Measurements from ENCODE around the gene FMO2. TPM values are rescaled to one million over a fixed set of nuclear protein-coding genes. Genes with fewer than 3 reads are reported as not detected.

The FMO2 gene
- total and polyA plus RNA-seq, 2 of the 8 experiments (the other 6 are each of a cell fraction or from before 2014, with no cell fraction given), result not detected

DNA sequence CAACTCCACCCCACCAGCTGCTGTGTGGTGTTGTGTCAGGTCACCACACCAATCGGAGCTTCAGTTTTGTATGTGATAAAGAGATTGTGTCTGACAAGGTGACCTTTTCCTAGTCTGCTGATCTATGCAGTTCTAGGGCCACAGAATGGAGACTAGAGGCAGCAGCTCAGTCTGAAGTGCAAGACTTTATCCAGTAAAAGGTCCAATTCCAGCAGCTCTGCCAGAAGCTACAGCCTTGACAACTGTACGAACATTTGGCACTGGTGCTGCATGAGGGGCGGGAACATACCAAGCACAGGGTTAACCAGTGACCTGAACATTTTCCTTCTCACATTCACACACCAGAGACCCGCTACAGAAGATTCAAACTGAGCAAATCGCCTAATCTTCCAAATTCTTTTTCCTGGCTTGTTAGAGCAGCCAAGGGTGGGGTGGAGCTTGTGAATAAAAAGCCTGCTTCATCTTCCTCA lies 72.5 kb downstream of the FMO2 start:
- Histone ChIP-seq H3K14ac (ENCODE audit: insufficient read length) (no peak overlapping the region), H2BK120ac (replicated peaks; ENCODE audit: low read depth, low read length) (peak overlapping the region; percentile 84), H2BK20ac (ENCODE audit: low read length) (peak overlapping the region; percentile 51; the same call in 1 of the 2 replicates), H3K79me2 (ENCODE audit: control insufficient read depth in 1 of 2, insufficient read depth in 2 of 2, low read length in 2 of 2) (no peaks in the 10 kb centered on the region), H3K79me1 (ENCODE audit: low read depth, low read length) (no peaks in the 10 kb centered on the region), H2AK5ac (ENCODE audit: low read depth, low read length) (peak overlapping the region; percentile 24; the same call in 1 of the 2 replicates), H2AFZ (ENCODE audit: low read length) (no peak overlapping the region), H3K18ac (ENCODE audit: extremely low read depth, low read length) (no peak overlapping the region), H2BK12ac (ENCODE audit: low read depth, low read length) (peak overlapping the region; percentile 70; the same call in 1 of the 2 replicates), H3K9ac (replicated peaks in 1 of 4; ENCODE audit: extremely low read depth in 1 of 4, low read depth in 3 of 4, low read length in 3 of 4) (no peak overlapping the region), H4K8ac (ENCODE audit: extremely low read depth, insufficient read depth, low read length) (no peak overlapping the region), H3K4me1 (replicated peaks in 1 of 4; ENCODE audit: control insufficient read depth in 3 of 4, insufficient read depth in 4 of 4, low read length in 3 of 4) (peaks cover 9 to 16% (median 14%) of the 10 kb centered on the region in 4 experiments), H3K4ac (replicated peaks; ENCODE audit: insufficient read length, low read depth, low read length) (peak overlapping the region; percentile 27), H4K91ac (replicated peaks; ENCODE audit: insufficient read length, low read length) (peak overlapping the region; percentile 61), H3K27ac (ENCODE audit: low read depth, low read length) (no peak overlapping the region), H3K23me2 (ENCODE audit: low read depth, low read length) (no peaks in the 10 kb centered on the region), H3K27me3 (replicated peaks in 1 of 4; ENCODE audit: control insufficient read depth in 3 of 4, extremely low read depth in 1 of 4, insufficient read depth in 3 of 4, low read length in 3 of 4) (no peaks in the 10 kb centered on the region), H3K23ac (ENCODE audit: insufficient read length) (no peak overlapping the region), H3K4me3 (ENCODE audit: extremely low read depth in 1 of 4, insufficient read depth in 2 of 4, low read depth in 3 of 4, low read length in 4 of 4) (no peak overlapping the region), H3K56ac (replicated peaks; ENCODE audit: insufficient read length, low read depth, low read length) (no peak overlapping the region), H2BK5ac (ENCODE audit: low read depth, low read length) (peak overlapping the region; percentile 14; the same call in 1 of the 2 replicates), H3K36me3 (ENCODE audit: control insufficient read depth in 2 of 4, insufficient read depth in 4 of 4, low read length in 3 of 4) (no peaks in the 10 kb centered on the region), H2BK15ac (ENCODE audit: low read length) (no peak overlapping the region), H3K9me3 (ENCODE audit: insufficient read depth in 2 of 2, low read depth in 1 of 2, low read length in 1 of 2) (no peaks in the 10 kb centered on the region), H4K5ac (ENCODE audit: insufficient read length, low read depth, low read length) (no peak overlapping the region), H3K4me2 (ENCODE audit: insufficient read depth in 1 of 2, low read depth in 2 of 2, low read length in 2 of 2) (no peak overlapping the region), H4K20me1 (replicated peaks in 1 of 2; ENCODE audit: control insufficient read depth in 1 of 2, insufficient read depth in 2 of 2, low read length in 2 of 2) (no peaks in the 10 kb centered on the region)
- no peak for DNase-seq (ENCODE audit: low read depth in 1 of 2, low spot score in 2 of 2)
- FAIRE-seq, result no peak
- CTCF ChIA-PET (ENCODE audit: partially characterized antibody), result interaction anchor here (0.6 to 11.5 kb wide), 10 partner anchors 11 to 235 kb away, joined by 3 to 78 read pairs (median 4); partner anchors contain the start of genes FMO1 and FMO4
- POLR2A ChIA-PET (ENCODE audit: partially characterized antibody), result interaction anchor here (1.1 kb wide), 1 partner anchor 40 kb away, joined by 5 read pairs; no protein-coding TSS in a partner anchor
- WGBS, 2 experiments (ENCODE audit: extremely low coverage in 1 of 2, insufficient coverage in 1 of 2, insufficient read length in 1 of 2, insufficient replicate concordance in 2 of 2, low coverage in 1 of 2, low lambda C conversion rate in 2 of 2, missing lambda C conversion rate in 1 of 2), result 90% methylated on average over 5 of the region's 5 CpGs; no CpG with 5 or more reads in 1 of the 2 experiments
- no peak for TF ChIP-seq HDAC6 (IDR thresholded peaks at IDR 0.05; ENCODE audit: low read depth, low read length)
- no peak for TF ChIP-seq CBX5 (IDR thresholded peaks at IDR 0.05; ENCODE audit: low read depth, low read length)
- TF ChIP-seq RXRA (IDR thresholded peaks at IDR 0.05; ENCODE audit: insufficient read depth, low read depth, low read length), result no peak
- TF ChIP-seq POLR2A (IDR thresholded peaks at IDR 0.05; ENCODE audit: control extremely low read depth in 1 of 2, low read depth in 2 of 2, low read length in 2 of 2), result no peak
- no peak for TF ChIP-seq CHD1 (IDR thresholded peaks at IDR 0.05; ENCODE audit: low read depth, low read length)
- TF ChIP-seq TBP (IDR thresholded peaks at IDR 0.05; ENCODE audit: low read depth, low read length), result no peak
- TF ChIP-seq EZH2 (IDR thresholded peaks at IDR 0.05; ENCODE audit: low read depth, low read length, severe bottlenecking), result no peak
- no peak for TF ChIP-seq KDM4A (IDR thresholded peaks at IDR 0.05; ENCODE audit: low read depth, low read length, severe bottlenecking)
- no peak for TF ChIP-seq TCF12 (IDR thresholded peaks at IDR 0.05; ENCODE audit: low read depth, low read length)
- TF ChIP-seq RAD21 (IDR thresholded peaks at IDR 0.05 in 1 of 2, conservative IDR thresholded peaks at IDR 0.05 in 1 of 2; ENCODE audit: low read depth in 2 of 2, low read length in 2 of 2), result no peak

Data from H1 (cell line).